A549 (cell line): ENCODE results near the gene EIF1AD. TPM values are rescaled to one million over a fixed set of nuclear protein-coding genes. Genes with fewer than 3 reads are reported as not detected.

Experiments
- ATAC-seq, 2 experiments: fragments of 200-7000 bp in 1 of 2; fragments of >200 bp in 1 of 2; cut with Nextera tagmentation in 1 of 2; cut with Tn5 transposase in 1 of 2; 3 replicates each; pipeline versions ENCODE4 v1.8.0 to v1.9.1; 2018 to 2020; ENCODE audit warnings: mild to moderate bottlenecking in 1 of 2, moderate library complexity in 1 of 2
- CTCF ChIA-PET: fragments of 300-600 bp; sonication (Branson Sonifier 250); formaldehyde crosslinking; extraction: SDS; loops from one replicate; lab custom pipeline; 2021; ENCODE audit warnings: antibody characterized with exemption, inconsistent platforms; lab: Yijun Ruan, JAX
- POLR2A ChIA-PET: fragments of 350-600 bp; formaldehyde crosslinking; extraction: SDS; loops from one replicate; lab custom pipeline; 2021; ENCODE audit warnings: antibody characterized with exemption, inconsistent platforms; lab: Yijun Ruan, JAX
- DNase-seq, 2 experiments: peaks; one replicate each; pipeline versions ENCODE4 v3.0.0 to v3.0.0-alpha.2; 2011 to 2016; ENCODE audit warnings: low read depth in 1 of 2, low spot score in 1 of 2
- FAIRE-seq: peaks from 2 replicates; lab custom pipeline; 2011; peaks lifted over from hg19 to GRCh38; lab: Jason Lieb, UNC
- H3K27ac ChIP-seq, 2 experiments: fragments of >200 bp; sonication (Bioruptor Twin); formaldehyde crosslinking; 3 replicates each; pipeline ENCODE4 v1.5.1; 2016 to 2017
- H3K4me1 ChIP-seq: fragments of >200 bp; sonication (Bioruptor Twin); formaldehyde crosslinking; 3 replicates; pipeline ENCODE4 v1.6.1; 2016
- H3K4me2 ChIP-seq: fragments of >200 bp; sonication (Bioruptor Twin); formaldehyde crosslinking; 3 replicates; pipeline ENCODE4 v1.6.1; 2016
- H3K4me3 ChIP-seq: fragments of >200 bp; sonication (Bioruptor Twin); formaldehyde crosslinking; 3 replicates; pipeline ENCODE4 v1.5.1; 2016
- H3K9me3 ChIP-seq: fragments of >200 bp; sonication (Bioruptor Twin); formaldehyde crosslinking; 3 replicates; pipeline ENCODE4 v1.6.1; 2016
- CTCF ChIP-seq: fragments of >200 bp; sonication (Bioruptor Twin); formaldehyde crosslinking; IDR thresholded peaks from 3 replicates; pipeline ENCODE4 v1.5.1; 2016
- EHMT2 ChIP-seq: fragments of 200-600 bp; sonication (generic); IDR thresholded peaks from 2 replicates; pipeline ENCODE4 v1.6.1; 2016; ENCODE audit warnings: antibody characterized with exemption, low read depth, mild to moderate bottlenecking, moderate library complexity
- EP300 ChIP-seq, 2 experiments: fragments of >200 bp; sonication (Bioruptor Twin); formaldehyde crosslinking; IDR thresholded peaks; 2 replicates in 1 of 2; 3 replicates in 1 of 2; pipeline ENCODE4 v1.6.1; 2016 to 2017
- FOSL2 ChIP-seq, 2 experiments: fragments of 450-650 bp in 1 of 2; fragments of >200 bp in 1 of 2; sonication (Bioruptor Twin) in 1 of 2; formaldehyde crosslinking; IDR thresholded peaks; 2 replicates each; pipeline versions ENCODE4 v1.5.0 to v1.6.1; 2016 to 2020; ENCODE audit warnings: mild to moderate bottlenecking in 1 of 2, moderate library complexity in 1 of 2
- FOXS1 ChIP-seq: fragments of 250-450 bp; sonication (Bioruptor Pico); IDR thresholded peaks from 2 replicates; pipeline ENCODE4 v1.5.0; 2020; ENCODE audit warnings: mild to moderate bottlenecking, moderate library complexity
- GATA3 ChIP-seq: IDR thresholded peaks from 2 replicates; pipeline ENCODE4 v1.6.1; 2012; ENCODE audit warnings: borderline replicate concordance
- HEYL ChIP-seq: fragments of 250-450 bp; sonication (Bioruptor Pico); IDR thresholded peaks from 2 replicates; pipeline ENCODE4 v1.8.0; 2021; ENCODE audit warnings: mild to moderate bottlenecking, moderate library complexity
- HMGXB4 ChIP-seq: fragments of 250-450 bp; sonication (Bioruptor Pico); IDR thresholded peaks from 2 replicates; pipeline ENCODE4 v1.5.0; 2021; ENCODE audit warnings: mild to moderate bottlenecking, moderate library complexity, borderline replicate concordance
- JUN ChIP-seq, 2 experiments: fragments of >200 bp; sonication (Bioruptor Twin); formaldehyde crosslinking; IDR thresholded peaks; 2 replicates in 1 of 2; 3 replicates in 1 of 2; pipeline ENCODE4 v1.6.1; 2016 to 2017
- JUNB ChIP-seq: fragments of >200 bp; sonication (Bioruptor Twin); formaldehyde crosslinking; IDR thresholded peaks from 2 replicates; pipeline ENCODE4 v1.6.1; 2016
- KDM1A ChIP-seq: fragments of 200-600 bp; sonication (generic); IDR thresholded peaks from 2 replicates; pipeline ENCODE4 v1.6.1; 2016; ENCODE audit warnings: low read depth, mild to moderate bottlenecking
- KDM5A ChIP-seq: fragments of 200-600 bp; sonication (generic); IDR thresholded peaks from 2 replicates; pipeline ENCODE4 v1.6.1; 2016; ENCODE audit warnings: antibody characterized with exemption, mild to moderate bottlenecking
- PBX3 ChIP-seq: IDR thresholded peaks from 2 replicates; pipeline ENCODE4 v1.6.1; 2012
- POLR2A ChIP-seq: IDR thresholded peaks from 2 replicates; pipeline ENCODE4 v1.6.1; 2012; ENCODE audit warnings: mild to moderate bottlenecking, low read length
- POLR2AphosphoS2 ChIP-seq: conservative IDR thresholded peaks from 2 replicates; pipeline ENCODE4 v1.6.1; 2012; ENCODE audit warnings: low read length, improper control_type of control experiment, inconsistent platforms
- RCOR1 ChIP-seq: fragments of 150-350 bp; IDR thresholded peaks from 2 replicates; pipeline ENCODE4 v1.6.1; 2014; ENCODE audit warnings: antibody characterized with exemption, low read length, low read depth
- REST ChIP-seq: fragments of 200-600 bp; sonication (generic); IDR thresholded peaks from 2 replicates; pipeline ENCODE4 v1.6.1; 2016; ENCODE audit warnings: antibody characterized with exemption, mild to moderate bottlenecking, moderate library complexity
- RNF2 ChIP-seq: fragments of 200-600 bp; sonication (generic); IDR thresholded peaks from 2 replicates; pipeline ENCODE4 v1.6.1; 2016; ENCODE audit warnings: low read depth, mild to moderate bottlenecking, antibody characterized with exemption, moderate library complexity, borderline replicate concordance
- WGBS: methylation state at CpG from one replicate; pipeline ENCODE4 v1.1.6; 2017; ENCODE audit errors: missing lambda C conversion rate; 5-methylcytosine and 5-hydroxymethylcytosine counted together
- polyA plus RNA-seq, 4 experiments: library from polyadenylated mRNA; depleted of rRNA in 3 of 4; stranded (reverse); fragments of >200 nt; fragmentation: RNase III in 1 of 4; extraction: RNeasy Plus Mini Kit Qiagen cat#74134 plus additional on column Dnase treatment in 1 of 4; gene quantifications; 2 replicates in 3 of 4; 3 replicates in 1 of 4; pipeline ENCODE4 v1.2.3, GENCODE V29; 2011 to 2017

Gene EIF1AD
- polyA plus RNA-seq, 2 of the 4 experiments (the other 2 are of a cell fraction): 38.6 to 41.0 TPM

- CTCF ChIA-PET: interaction anchor here (1.7 to 11.8 kb wide), 3 partner anchors 14 to 92 kb away, joined by 5 to 163 read pairs (median 41); partner anchors contain the start of genes CCDC85B and FIBP
Measured at GRCh38 chr11:65975771-65976170, 26.2 kb downstream of the EIF1AD start.

More at GRCh38 chr11:65975771-65976170, 26.2 kb downstream of the EIF1AD start:
- no peak for DNase-seq
- Histone ChIP-seq H3K4me2 (no peak overlapping the region), H3K4me1 (no peaks in the 10 kb centered on the region), H3K4me3 (no peak overlapping the region), H3K9me3 (no peaks in the 10 kb centered on the region), H3K27ac (no peak overlapping the region)
- no peak for ATAC-seq
- WGBS: 93% methylated on average over 9 of the region's 9 CpGs
- POLR2A ChIA-PET: no interaction called here
- TF ChIP-seq RNF2: no peak
- TF ChIP-seq EP300 (IDR thresholded peaks at IDR 0.05): no peak
- no peak for TF ChIP-seq PBX3
- TF ChIP-seq POLR2A: no peak
- TF ChIP-seq KDM5A: no peak
- no peak for TF ChIP-seq EHMT2
- TF ChIP-seq REST: no peak
- TF ChIP-seq KDM1A: no peak
- TF ChIP-seq POLR2AphosphoS2: no peak
- no peak for TF ChIP-seq RCOR1
- TF ChIP-seq GATA3: no peak
- no peak for TF ChIP-seq JUNB
- no peak for TF ChIP-seq JUN (IDR thresholded peaks at IDR 0.05)
- no peak for TF ChIP-seq HMGXB4 (CRISPR knock-in tag)
- TF ChIP-seq FOXS1 (CRISPR knock-in tag): no peak
- TF ChIP-seq HEYL: no peak
- TF ChIP-seq FOSL2 (IDR thresholded peaks at IDR 0.05): no peak
- no peak for TF ChIP-seq FOSL2 (CRISPR knock-in tag; IDR thresholded peaks at IDR 0.05)
- TF ChIP-seq CTCF: no peak
- FAIRE-seq: no peak
